NCI-H1417 treated with DMSO at 0.1 percent for 48 hours (cell line): ENCODE results near the gene ZC3H12C.

Source experiments
- DNase-seq: peaks from one replicate; lab custom pipeline; 2025; lab: John Stamatoyannopoulos, UW

ZC3H12C gene

DNA sequence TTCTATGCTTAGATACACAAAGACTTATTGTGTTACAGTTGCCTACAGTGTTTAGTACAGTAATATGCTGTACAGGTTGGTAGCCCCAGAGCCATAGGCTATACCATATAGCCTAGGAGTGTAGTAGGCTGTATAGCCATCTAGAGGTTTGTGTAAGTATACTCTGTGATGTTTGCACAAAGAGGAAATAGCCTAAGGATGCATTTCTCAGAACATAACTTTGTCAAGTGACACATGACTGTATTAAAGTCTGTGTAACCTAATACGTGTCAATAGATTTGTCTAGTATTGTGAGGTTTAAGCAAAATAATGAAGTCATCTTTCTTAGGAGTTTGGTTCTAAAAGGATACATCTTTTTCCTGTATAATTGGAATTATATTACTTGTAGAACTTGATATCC is 5.5 kb downstream of the ZC3H12C start:
- no peak for DNase-seq

DNA sequence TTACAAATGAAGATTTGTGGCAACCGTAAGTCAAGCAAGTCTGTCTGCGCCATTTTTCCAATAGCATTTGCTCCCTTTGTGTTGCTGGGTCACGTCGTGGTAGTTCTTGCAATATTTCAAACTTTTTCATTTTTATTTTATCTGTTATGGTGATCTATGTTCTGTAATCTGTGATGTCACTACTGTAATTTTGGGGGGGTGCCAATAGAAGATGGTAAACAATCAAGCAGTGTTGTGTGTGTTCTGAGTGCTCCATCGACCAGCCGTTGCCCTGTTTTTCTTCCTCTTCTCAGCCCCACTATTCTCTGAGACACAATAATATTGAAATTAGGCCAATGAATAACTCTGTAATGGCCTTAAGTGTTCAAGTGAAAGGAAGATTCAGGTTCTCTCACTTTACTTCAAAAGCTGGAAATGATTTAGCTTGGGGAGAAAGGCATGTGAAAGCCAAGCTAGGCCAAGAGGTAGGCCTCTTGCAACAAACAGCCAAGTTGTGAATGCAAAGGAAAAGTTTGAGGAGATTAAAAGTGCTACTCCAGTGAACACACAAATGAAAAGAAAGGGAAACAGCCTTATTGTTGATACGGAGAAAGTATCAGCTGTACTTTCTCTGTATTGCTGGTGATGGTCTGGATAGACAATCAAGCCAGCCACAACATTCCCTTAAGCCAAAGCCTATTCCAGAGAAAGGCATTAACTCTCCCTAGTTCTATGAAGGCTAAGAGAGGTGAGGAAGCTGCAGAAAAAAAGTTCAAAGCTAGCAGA is 7.5 kb downstream of the ZC3H12C start:
- DNase-seq: no peak

DNA sequence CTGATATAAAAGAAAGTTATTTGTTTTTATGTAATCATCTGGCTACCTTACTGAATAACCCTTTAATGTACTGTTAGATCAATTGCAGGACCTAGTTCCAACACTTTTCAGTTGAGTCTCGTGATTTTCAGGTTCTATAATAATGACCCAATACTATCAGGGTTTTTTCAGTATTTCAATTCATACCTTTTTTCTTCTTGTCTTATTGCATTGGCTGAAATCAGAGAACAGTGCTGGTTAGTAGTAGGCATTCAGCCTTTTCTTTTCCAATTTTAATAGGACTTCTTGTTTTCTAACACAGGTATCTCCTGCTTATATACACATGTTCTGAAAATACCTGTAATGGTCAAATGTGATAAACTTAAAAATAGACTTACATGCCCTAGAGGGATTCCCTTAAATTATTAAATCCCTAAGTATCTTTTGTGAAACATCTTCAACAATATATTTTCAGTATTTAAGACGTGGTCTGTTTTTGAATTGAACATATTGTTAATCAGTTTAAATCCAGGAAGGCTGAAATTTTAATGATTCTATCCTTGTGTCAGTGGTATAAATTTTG is 13.6 kb downstream of the ZC3H12C start:
- DNase-seq: no peak

DNA sequence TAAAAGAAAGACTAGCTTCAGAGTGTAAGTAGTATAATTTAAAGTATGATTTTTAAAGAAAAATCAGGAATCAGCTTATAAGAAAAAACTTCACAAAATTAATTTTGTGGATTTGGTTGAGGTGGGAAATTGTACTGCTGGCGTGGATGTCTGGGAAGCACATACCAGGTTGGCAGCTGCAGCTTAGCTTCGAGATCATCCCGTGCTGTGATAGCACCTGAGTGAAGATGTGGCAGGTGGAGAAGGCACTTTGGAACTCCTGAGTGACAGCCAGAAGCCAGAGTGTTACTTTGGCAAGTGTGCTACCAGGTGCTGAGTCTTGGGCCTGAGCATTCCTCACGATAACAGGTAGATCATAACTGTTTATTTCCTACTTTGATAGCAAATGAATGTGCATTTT is 17.7 kb downstream of the ZC3H12C start:
- no peak for DNase-seq

DNA sequence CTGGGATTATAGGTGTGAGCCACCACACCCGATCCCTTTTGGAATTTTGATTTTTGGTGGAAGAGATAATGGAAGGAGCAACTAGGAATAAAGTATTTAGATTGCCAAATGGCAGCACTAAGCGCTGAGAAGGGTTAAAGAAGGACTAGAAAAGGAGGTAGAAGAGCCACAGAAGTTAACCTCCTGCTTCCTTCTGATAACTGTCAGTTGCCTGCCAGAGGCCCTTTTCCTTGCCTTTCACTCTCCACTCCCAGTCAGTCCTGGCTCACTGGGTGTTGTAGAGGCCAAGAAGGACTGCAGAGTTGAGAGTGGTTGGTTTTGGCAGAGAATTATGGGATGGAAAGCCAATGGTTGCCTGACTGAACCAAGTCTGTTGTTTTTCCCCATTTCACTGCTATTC is 19.3 kb downstream of the ZC3H12C start:
- no peak for DNase-seq

DNA sequence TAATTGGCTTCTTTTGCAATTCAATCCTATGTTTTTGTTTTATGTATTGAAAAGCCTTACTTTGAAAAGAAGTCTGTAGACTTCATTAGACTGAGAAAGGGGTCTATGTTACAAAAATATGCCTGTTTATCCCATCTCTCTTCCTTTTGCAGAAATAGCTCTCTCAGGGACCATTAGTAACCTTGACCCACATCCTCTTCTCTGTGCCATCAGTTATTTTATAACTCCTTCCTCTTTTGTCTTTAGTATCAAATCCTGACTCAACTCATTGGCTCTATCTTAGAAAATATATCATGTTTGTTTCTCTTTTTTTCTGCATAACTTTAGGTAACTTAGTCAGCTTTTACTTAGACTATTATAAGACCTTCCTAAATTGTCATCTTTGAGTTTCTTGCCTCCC is 20.3 kb downstream of the ZC3H12C start:
- DNase-seq: no peak

DNA sequence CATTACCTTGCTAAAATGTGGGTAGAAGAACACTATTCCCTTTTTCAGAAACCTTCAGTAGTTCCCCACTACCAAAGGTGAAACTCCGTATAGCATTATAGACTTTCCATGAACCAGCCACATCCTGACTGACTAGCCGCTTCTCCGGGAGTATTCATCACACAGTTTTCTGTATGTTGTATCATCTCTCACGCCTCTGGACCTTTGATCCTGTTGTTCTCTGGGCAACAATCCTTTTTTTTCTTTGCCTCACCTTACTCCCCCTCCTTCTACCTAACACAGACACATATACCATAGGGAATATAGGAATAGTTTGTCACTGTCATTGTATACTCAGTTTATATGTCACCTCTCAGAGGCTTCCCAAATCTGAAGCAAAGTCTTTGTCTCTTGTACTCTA is 20.8 kb downstream of the ZC3H12C start:
- no peak for DNase-seq

DNA sequence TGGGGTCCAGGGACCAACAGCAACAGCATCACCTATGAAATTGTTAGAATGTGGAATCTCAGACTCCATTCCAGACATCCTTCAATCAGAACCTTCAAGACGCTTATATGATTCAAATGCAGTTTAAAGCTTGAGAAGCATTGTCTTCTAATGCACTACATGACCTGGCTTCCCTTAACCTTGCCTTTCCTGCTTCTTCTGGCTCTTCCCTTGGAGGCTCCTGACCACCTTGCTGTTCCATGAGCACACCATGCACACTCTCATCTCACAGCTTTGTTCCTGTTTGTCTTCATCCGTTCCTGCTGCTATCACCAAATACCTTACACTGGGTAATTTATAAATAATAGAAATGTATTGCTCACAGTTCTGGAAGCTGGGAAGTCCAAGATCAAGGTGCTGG is 26.1 kb downstream of the ZC3H12C start:
- DNase-seq: no peak

DNA sequence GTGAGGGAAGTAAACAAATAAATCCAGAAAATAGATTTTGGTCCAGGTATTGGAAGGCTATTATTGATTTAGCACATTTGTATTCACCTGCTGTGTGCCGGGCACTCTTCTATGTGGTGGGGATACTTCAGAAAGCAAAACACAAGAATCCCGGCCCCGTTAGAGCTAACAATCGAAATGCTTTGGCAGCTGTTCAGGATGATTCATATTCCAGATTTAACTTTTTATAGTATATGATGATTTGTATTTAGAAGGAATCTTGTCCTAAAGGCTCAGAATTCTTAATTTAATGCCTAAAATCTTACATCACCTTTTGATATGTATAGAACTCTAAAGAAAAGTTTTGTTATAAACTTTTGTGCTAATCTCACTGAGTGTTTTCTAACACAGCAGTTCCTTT is 28.0 kb downstream of the ZC3H12C start:
- no peak for DNase-seq

DNA sequence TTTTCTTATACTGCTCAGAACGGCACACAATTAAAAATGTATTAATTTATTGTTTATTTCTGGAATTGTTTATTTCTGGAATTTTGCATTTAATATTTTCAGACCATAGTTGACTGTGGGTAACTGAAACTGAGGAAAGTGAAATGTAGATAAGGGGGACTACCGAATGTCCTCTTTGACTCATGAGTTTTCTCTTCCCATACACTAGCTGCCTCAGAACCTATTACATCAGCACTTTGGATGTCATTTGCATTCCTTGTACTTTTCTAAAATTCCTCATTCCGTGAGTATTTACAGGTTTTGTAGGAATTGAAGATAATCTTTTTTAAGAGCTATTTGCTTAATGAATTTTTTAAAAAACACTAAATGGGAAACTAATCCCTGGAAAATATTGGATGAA is 29.8 kb downstream of the ZC3H12C start:
- DNase-seq: no peak

DNA sequence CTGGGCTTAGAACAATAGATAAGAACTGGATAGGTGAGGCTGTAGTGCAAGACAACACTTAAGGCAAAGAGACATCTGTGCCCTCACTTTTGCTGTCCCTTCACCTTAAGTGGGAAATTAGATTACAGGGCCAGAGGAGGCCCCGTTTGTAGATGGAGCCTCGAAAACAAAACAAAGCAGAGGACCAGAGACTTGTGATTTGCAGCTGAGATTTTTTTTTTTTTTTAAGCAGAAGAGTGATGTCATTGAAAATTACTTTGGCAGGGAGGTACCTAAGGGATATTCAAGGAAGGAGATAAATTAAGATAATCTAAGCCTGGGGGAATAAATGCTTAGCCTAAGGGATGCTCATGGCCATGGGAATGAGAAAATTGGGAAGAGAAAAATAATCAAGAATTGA is 31.4 kb downstream of the ZC3H12C start:
- DNase-seq: no peak

DNA sequence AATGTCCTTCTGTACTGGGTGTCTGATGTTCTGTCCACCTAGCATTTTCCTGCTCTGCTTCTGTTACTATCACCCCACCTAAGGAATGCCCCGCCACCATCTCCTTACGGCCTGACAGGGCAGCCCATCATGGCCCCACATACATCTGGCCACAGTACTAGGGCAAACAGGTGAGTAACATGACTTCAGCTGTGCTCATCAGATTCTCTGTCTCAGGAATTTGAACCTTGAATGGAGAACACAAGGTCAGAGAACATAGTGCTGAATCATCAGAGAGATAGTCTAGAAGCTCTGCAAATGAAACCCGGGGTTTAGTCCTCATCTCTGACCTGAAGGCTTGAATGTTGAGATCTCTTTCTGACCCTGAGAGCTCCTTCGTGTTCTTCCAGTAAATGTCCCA is 32.4 kb downstream of the ZC3H12C start:
- DNase-seq: no peak

DNA sequence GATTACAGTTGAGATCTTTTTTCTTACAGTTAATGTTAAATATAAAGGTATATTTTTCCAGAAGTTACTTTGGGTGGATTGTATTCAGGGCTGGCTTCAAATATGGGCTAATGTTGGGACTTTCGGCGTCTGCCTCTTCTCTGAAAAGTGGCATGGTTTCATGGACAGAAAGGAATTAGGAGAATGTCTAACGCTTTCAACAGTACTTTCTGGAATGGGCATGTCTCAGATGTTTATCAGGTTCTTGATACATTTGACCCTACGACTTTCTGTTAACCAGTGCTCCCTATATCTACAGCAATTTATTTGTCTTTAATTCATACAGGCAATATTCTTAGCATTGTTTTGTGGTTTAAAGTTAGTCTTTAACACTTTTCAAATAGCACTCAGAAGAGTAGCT is 33.7 kb downstream of the ZC3H12C start:
- no peak for DNase-seq

DNA sequence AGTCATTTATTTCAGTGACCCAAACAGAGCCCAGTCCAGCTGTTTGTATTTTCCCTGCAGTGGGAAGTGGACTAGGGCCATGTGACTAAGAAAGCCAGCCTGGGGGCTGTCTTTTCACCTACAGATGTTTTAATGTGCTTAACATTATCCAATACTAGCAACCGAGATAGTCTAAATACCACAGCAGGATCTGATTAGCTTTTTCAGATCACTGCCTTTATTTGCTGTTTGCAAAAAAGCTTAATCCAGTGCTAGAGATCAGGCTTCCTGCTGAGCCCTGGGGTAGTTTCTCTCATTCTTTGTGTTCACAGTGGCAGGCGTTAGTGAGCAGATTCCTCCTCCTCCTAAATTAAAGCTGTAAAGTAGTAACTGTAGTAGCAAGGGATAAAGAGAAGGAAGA is 35.0 kb downstream of the ZC3H12C start:
- peak; percentile 44 for DNase-seq

DNA sequence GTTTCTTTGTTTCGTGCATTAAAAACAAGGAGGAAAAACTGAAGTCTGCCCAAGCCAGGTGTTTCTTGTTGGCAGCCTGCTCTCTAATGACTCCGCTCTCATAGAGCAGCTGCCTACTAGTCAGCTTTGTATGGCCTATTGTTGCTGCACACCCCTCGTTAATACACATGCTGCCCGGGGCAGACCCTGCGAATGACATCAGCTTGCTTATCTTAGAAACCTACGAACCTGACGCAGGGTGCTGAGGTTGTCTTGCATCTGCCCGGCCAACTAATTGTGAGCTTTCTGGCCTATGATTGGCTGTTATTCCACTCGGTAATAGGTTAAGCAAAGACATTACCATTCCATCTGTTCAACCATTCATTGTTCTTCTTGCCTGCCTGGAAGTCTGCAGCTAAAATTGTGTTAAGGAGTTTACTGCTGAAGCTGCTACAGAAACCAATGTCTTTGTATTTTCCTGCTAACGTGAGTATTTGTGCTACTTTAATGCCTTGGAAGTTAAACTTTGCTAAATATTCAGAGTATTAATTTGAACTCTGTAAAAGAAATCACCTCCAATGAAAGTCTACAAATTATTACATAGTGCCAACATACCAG is 37.5 kb downstream of the ZC3H12C start:
- peak; percentile 98 for DNase-seq

DNA sequence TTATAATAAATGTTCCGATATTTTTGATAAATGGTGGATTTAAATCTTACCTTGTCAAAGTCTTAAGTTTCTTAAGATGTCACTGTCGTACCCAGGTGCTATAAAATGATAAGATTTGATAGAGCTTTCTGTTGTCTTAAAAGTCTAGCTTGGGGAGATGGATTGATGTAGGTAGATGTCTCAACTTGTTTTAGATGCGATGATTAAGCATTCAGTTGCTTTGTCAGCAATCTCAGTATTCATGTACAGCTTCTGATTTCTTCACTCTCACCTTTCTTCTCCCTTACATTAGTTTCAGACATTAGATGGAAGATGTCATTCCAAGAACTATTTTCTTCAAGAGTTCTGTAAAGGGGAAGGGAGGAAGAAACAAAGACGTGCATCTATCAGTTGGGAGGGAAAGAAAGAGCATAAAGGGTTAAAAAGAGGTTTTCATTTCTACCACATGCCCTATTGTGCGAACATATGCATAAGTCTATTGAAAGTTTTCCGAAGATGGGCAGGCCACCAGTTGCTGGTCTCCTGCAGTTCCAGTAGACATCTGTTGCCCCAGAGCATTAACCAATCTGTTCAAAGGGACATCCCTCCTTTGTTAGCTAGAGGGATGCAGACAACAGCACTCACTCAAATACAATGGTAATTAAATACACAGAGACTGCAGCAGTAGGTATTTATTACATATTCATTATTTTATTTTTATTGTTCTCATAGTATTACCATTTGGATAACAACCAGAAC is 38.4 kb downstream of the ZC3H12C start:
- DNase-seq: peak; percentile 39

DNA sequence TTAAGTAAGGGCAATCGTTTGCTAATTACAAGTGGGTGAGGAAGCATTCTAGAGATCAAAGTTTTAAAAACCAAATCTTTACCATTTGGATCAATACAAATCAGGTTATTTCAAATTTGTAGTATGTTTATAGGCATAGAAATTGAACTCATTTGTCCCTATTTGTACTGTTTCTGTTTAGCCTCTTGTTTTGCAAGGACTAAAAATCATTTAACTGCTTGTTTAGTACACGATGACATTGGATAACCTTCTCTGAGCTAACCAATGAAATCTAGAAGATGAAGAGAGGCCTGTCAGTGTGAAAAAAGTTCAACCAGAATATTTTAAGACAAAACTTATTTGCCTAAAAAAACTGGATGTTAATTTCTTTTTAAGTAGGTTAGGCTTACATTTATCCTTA is 40.0 kb downstream of the ZC3H12C start:
- DNase-seq: no peak

DNA sequence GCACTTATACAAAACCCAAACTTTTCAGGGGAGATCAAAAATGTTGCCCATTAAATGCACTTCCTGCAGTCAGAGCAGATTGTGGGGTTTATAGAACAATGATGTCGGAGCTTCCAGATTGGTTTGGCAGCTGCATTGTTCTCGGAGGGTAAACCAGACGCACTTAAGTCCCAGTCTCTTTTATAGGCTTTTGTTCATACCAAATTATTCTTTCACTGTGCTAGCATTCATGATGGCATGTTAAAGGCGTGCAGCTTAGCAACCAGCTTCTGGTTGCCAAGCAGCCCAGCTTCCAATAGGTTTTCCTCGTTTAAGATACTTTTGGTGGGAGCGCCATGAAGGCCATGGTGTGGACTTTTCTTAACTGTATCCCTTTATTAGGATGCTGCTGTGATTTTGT is 40.9 kb downstream of the ZC3H12C start:
- peak; percentile 96 for DNase-seq

DNA sequence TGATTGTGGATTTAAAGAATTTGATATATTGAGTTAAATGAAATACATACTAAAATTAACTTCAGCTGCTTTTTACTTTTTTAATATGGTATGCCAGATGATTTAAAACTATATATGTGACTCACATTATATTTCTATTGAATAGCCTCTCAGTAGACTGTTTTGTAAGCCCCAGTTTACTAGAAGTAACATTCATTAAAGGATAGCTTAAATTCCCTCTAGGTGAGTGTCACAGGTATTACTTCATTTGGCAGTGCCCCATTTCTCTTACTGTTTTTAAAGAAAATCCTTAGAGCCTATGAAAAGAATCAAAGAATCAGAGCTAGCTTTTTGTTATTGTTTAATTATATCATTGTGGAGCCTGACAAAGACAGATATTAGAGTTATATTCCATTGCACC is 48.6 kb downstream of the ZC3H12C start:
- DNase-seq: no peak

DNA sequence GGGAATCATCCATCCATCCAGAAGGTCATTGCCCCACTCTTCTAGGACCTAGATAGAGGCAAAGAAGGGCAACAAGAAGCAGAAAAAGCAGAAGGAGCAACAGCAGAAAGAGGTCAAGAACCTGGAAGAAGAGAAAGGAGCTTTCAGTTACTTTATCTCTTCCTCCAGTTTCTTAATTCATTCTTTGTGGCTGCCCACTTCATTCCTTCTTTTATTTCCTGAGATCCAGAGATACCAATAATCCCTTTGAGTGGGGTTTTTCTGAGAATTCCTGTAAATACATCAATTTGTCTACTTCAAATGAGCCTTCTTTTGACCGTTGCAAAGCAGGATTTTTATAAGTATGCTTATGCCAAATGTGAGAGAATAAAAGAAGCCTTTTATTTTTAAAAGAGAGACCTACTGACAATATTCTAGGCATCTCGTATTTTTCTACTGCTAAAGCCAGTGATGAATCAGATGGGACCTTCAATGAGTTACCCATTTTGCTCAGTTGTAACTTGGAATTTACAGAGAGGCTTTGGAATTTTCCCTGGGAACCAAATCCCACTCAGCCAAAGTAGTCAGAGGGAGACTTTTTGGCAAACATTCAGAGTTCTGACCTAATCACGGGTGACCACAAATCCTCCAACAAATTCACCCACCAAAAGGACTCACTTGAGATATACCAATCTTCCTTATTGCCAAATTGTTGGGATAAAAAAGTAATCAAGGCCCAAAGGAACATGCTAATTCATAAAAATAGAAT is 54.9 kb downstream of the ZC3H12C start:
- DNase-seq: no peak

DNA sequence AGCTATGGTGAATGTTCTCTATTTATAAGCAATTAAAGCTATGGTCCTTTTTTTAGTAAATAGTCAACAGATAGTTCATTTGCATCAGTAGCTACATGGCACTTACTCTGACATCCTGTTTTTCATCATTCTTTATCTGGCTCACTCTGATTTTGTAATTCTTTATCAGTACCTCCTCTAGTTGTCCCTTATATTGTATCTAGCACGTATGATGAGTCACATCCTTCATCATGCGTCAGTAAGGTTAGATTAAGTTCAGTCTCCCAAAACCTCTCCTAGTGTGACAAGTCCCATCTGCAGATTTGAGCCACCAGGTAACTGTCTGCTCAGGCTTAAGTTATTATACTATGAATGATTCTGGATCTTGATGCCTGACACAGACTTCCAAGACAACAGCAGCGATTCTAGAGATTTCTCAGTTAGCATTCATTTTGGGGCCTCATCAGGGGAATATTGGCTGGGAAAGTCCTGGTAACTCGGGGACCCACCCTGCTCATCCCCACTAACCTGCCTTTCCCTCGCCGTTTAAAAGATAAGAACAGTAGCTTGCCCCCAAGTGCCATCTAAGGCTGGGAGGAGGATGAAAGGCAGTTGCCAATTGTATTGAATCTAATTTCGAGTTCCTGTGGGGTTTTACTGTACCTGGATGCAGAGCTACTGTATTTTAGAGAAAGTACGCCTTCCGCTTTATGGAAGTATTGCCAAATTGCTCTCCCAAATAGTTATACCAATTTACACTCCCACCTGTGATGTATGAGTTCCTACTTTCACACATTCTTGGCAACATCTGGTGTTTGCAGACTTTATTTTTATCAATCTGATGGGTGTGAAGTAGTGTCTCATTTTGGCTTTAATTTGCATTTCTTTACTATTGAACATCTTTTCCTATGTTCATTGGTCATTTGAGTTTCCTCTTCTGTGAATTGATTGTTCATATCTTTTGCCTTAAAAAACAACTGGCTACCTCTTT is 55.9 kb downstream of the ZC3H12C start:
- no peak for DNase-seq
